GM23338 (cell line): ENCODE results near the gene ASPRV1. TPM values are rescaled to one million over a fixed set of nuclear protein-coding genes. Genes with fewer than 3 reads are reported as not detected.

Experiments used
- ATAC-seq: fragments of 200-7000 bp; cut with Tn5 transposase; 3 replicates; pipeline ENCODE4 v1.9.1; 2020
- DNase-seq: peaks from one replicate; pipeline ENCODE4 v3.0.0-alpha.2; 2015; ENCODE audit warnings: low spot score
- H2AFZ ChIP-seq: fragments of 200-600 bp; sonication (generic); 2 replicates; pipeline ENCODE4 v1.8.0; 2016; ENCODE audit warnings: antibody characterized with exemption, mild to moderate bottlenecking, moderate library complexity
- H3F3A ChIP-seq: fragments of 200-600 bp; sonication (generic); replicated peaks from 2 replicates; pipeline ENCODE4 v1.8.0; 2017; ENCODE audit warnings: antibody characterized with exemption, mixed run types, low read depth
- H3K27ac ChIP-seq: fragments of 200-600 bp; sonication (generic); 2 replicates; pipeline ENCODE4 v1.6.1; 2016; ENCODE audit warnings: low read depth
- H3K27me3 ChIP-seq: fragments of 200-600 bp; sonication (generic); 2 replicates; pipeline ENCODE4 v1.8.0; 2016; ENCODE audit warnings: mild to moderate bottlenecking, mixed run types, moderate library complexity; ENCODE audit not compliant: insufficient read depth
- H3K36me3 ChIP-seq: fragments of 200-600 bp; sonication (generic); 2 replicates; pipeline ENCODE4 v1.8.0; 2016; ENCODE audit warnings: mild to moderate bottlenecking; ENCODE audit not compliant: insufficient read depth
- H3K4me1 ChIP-seq: fragments of 200-600 bp; sonication (generic); 2 replicates; pipeline ENCODE4 v1.8.0; 2016; ENCODE audit warnings: mild to moderate bottlenecking, moderate library complexity; ENCODE audit not compliant: insufficient read depth
- H3K4me2 ChIP-seq: fragments of 200-600 bp; sonication (generic); 2 replicates; pipeline ENCODE4 v1.7.1; 2017; ENCODE audit warnings: mixed run types
- H3K4me3 ChIP-seq: fragments of 200-600 bp; sonication (generic); 2 replicates; pipeline ENCODE4 v1.6.1; 2016; ENCODE audit warnings: mixed run types
- H3K79me2 ChIP-seq: fragments of 200-600 bp; sonication (generic); replicated peaks from 2 replicates; pipeline ENCODE4 v1.8.0; 2017; ENCODE audit warnings: mild to moderate bottlenecking; ENCODE audit not compliant: insufficient read depth
- H3K9me2 ChIP-seq: fragments of 200-600 bp; sonication (generic); 2 replicates; pipeline ENCODE4 v1.8.0; 2017; ENCODE audit not compliant: insufficient read depth
- H4K20me1 ChIP-seq: fragments of 200-600 bp; sonication (generic); replicated peaks from 2 replicates; pipeline ENCODE4 v1.8.0; 2017; ENCODE audit warnings: mild to moderate bottlenecking; ENCODE audit not compliant: insufficient read depth
- H3K27ac Mint-ChIP-seq: 2 replicates; pipeline ENCODE4 v1.8.0; 2020; ENCODE audit warnings: inconsistent platforms, mild to moderate bottlenecking, moderate library complexity, mixed read lengths
- H3K27me3 Mint-ChIP-seq: 3 replicates; pipeline ENCODE4 v1.8.0; 2022; ENCODE audit warnings: low read depth, mild to moderate bottlenecking, moderate library complexity, mixed read lengths, inconsistent platforms; ENCODE audit not compliant: insufficient read depth, poor library complexity
- H3K36me3 Mint-ChIP-seq: 3 replicates; pipeline ENCODE4 v1.8.0; 2021; ENCODE audit warnings: low read depth, mild to moderate bottlenecking, inconsistent platforms, moderate library complexity, mixed read lengths
- H3K4me1 Mint-ChIP-seq: 3 replicates; pipeline ENCODE4 v1.8.0; 2020; ENCODE audit warnings: mild to moderate bottlenecking, inconsistent platforms, mixed read lengths
- H3K4me3 Mint-ChIP-seq: 3 replicates; pipeline ENCODE4 v1.8.0; 2021; ENCODE audit warnings: moderate library complexity, mild to moderate bottlenecking, inconsistent platforms, mixed read lengths
- H3K9me3 Mint-ChIP-seq: 3 replicates; pipeline ENCODE4 v1.8.0; 2020; ENCODE audit warnings: moderate library complexity, mild to moderate bottlenecking, inconsistent platforms, mixed read lengths
- EZH2 ChIP-seq: fragments of 200-600 bp; sonication (generic); IDR thresholded peaks from one replicate; pipeline ENCODE4 v1.8.0; 2017; ENCODE audit warnings: antibody characterized with exemption, mild to moderate bottlenecking, low read depth; ENCODE audit not compliant: unreplicated experiment
- STAT1 ChIP-seq: IDR thresholded peaks from one replicate; pipeline ENCODE4 v1.6.1; 2016; ENCODE audit warnings: antibody characterized with exemption; ENCODE audit not compliant: unreplicated experiment
- ZNF462 ChIP-seq: fragments of 250-450 bp; sonication (Bioruptor Pico); IDR thresholded peaks from 2 replicates; pipeline ENCODE4 v1.5.0; 2020; ENCODE audit warnings: mild to moderate bottlenecking, moderate library complexity
- polyA plus RNA-seq: library from polyadenylated mRNA; unstranded; fragments of >200 nt; fragmentation: Nextera tagmentation; extraction: Ambion mirVana; gene quantifications from 2 replicates; pipeline ENCODE4 v1.2.1, GENCODE V29; 2016
- total RNA-seq: library from RNA; depleted of rRNA; stranded (reverse); fragments of >200 nt; shearing (Covaris generic); gene quantifications from 2 replicates; pipeline ENCODE4 v1.2.3, GENCODE V29; 2014
- TF ChIP-seq, protein P1 (sequence below): IDR thresholded peaks from 2 replicates; pipeline ENCODE4 v1.6.1; 2016; ENCODE audit warnings: antibody characterized with exemption

The ASPRV1 gene
- total and polyA plus RNA-seq, 2 experiments from 2014 or later = 0.60 to 1.4 TPM

DNA sequence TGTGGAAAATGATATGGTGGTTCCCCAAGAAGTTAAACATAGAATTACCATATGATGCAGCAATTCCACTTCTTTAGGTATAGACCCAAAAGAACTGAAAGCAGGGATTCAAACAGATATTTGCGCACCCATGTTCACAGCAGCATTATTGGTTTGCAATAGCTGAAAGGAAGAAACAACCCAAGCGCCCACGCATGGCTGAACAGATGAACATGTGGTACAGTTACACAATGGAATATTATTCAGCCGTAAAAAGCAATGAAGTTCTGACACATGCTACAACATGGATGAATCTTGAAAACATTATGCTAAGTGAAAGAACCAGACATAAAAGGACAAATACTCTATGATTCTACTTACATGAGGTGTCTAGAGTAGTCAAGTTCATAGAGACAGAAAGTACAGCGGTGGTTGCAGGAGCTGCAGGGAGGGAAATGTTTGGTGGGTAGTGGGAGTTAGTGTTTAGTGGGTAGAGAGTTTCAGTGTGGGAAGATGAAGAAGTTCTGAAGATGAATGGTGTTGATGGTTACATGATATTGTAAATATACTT, 26.7 kb upstream of the ASPRV1 start:
- H3K4me3 Mint-ChIP-seq = no peak overlapping the region

More for the DNA sequence above, 26.7 kb upstream of the ASPRV1 start:
- H3K27ac Mint-ChIP-seq = no peak overlapping the region
- Histone ChIP-seq H3K36me3 (no peaks in the 10 kb centered on the region), H3K4me1 (no peaks in the 10 kb centered on the region), H3K27me3 (no peaks in the 10 kb centered on the region), H3K79me2 (no peaks in the 10 kb centered on the region), H3F3A (no peaks in the 10 kb centered on the region), H2AFZ (no peak overlapping the region), H3K27ac (no peak overlapping the region), H3K4me2 (no peak overlapping the region), H3K4me3 (no peak overlapping the region), H3K9me2 (no peaks in the 10 kb centered on the region), H4K20me1 (no peaks in the 10 kb centered on the region)
- H3K27me3 Mint-ChIP-seq = peaks cover 2% of the 10 kb centered on the region
- TF ChIP-seq ZNF462 (CRISPR knock-in tag) = no peak
- TF ChIP-seq STAT1 = no peak
- TF ChIP-seq, protein P1, sequence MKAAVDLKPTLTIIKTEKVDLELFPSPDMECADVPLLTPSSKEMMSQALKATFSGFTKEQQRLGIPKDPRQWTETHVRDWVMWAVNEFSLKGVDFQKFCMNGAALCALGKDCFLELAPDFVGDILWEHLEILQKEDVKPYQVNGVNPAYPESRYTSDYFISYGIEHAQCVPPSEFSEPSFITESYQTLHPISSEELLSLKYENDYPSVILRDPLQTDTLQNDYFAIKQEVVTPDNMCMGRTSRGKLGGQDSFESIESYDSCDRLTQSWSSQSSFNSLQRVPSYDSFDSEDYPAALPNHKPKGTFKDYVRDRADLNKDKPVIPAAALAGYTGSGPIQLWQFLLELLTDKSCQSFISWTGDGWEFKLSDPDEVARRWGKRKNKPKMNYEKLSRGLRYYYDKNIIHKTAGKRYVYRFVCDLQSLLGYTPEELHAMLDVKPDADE = no peak
- no peak for TF ChIP-seq EZH2
- DNase-seq (no peak), ATAC-seq (no peak)
- no peaks in the 10 kb centered on the region for H3K9me3 Mint-ChIP-seq
- H3K36me3 Mint-ChIP-seq = no peaks in the 10 kb centered on the region
- peaks cover 4% of the 10 kb centered on the region for H3K4me1 Mint-ChIP-seq
